Chondrocyte (in vitro differentiated cells): Measurements from ENCODE around the gene LGMN. TPM values are rescaled to one million over a fixed set of nuclear protein-coding genes. Genes with fewer than 3 reads are reported as not detected.
"Not testable (repeated sequence)": the region's sequence is repeated elsewhere in the genome, so short reads cannot be mapped to it uniquely, and the experiment has no call there.

Source experiments
- DNase-seq: peaks from one replicate; pipeline ENCODE4 v3.0.0; 2021; ENCODE audit warnings: mixed read lengths, low spot score
- H3K27ac Mint-ChIP-seq: one replicate; pipeline ENCODE4 v1.8.0; 2021; ENCODE audit warnings: mild to moderate bottlenecking, moderate library complexity, mixed read lengths; ENCODE audit not compliant: unreplicated experiment
- H3K27me3 Mint-ChIP-seq: 2 replicates; pipeline ENCODE4 v1.8.0; 2021; ENCODE audit warnings: low read depth, mixed read lengths
- H3K36me3 Mint-ChIP-seq: 2 replicates; pipeline ENCODE4 v1.8.0; 2021; ENCODE audit warnings: low read depth, mixed read lengths
- H3K4me1 Mint-ChIP-seq: 2 replicates; pipeline ENCODE4 v1.8.0; 2021; ENCODE audit warnings: low read depth, mild to moderate bottlenecking, mixed read lengths
- H3K4me3 Mint-ChIP-seq: one replicate; pipeline ENCODE4 v1.8.0; 2021; ENCODE audit warnings: mild to moderate bottlenecking, moderate library complexity, mixed read lengths; ENCODE audit not compliant: unreplicated experiment
- H3K9me3 Mint-ChIP-seq: 2 replicates; pipeline ENCODE4 v1.8.0; 2021; ENCODE audit warnings: low read depth, mixed read lengths
- CTCF ChIP-seq: fragments of 200-600 bp; sonication (generic); IDR thresholded peaks from 2 replicates; pipeline ENCODE4 v1.5.0; 2021; ENCODE audit warnings: antibody characterized with exemption, mild to moderate bottlenecking, moderate library complexity
- total RNA-seq: library from RNA; stranded (reverse); gene quantifications from 3 replicates; pipeline ENCODE4 v1.2.1, GENCODE V29; 2021

Gene LGMN
- total RNA-seq, 1 donor from 2014 or later, result 134 TPM

- peak; percentile 64 for DNase-seq
- peaks cover 2% of the 10 kb centered on the region for H3K36me3 Mint-ChIP-seq
- no peak overlapping the region for H3K4me3 Mint-ChIP-seq
- H3K4me1 Mint-ChIP-seq, result peaks cover 4% of the 10 kb centered on the region
- no peaks in the 10 kb centered on the region for H3K27me3 Mint-ChIP-seq
- no peak for TF ChIP-seq CTCF
- no peaks in the 10 kb centered on the region for H3K9me3 Mint-ChIP-seq
- no peak overlapping the region for H3K27ac Mint-ChIP-seq
These were observed 62.6 kb downstream of the LGMN start for GRCh38 chr14:92685784-92686355.

GRCh38 chr14:92684801-92685560, 63.4 kb downstream of the LGMN start:
- Mint-ChIP-seq H3K36me3 (peaks cover 2% of the 10 kb centered on the region), H3K4me3 (no peak overlapping the region), H3K27me3 (no peaks in the 10 kb centered on the region), H3K27ac (no peak overlapping the region), H3K9me3 (no peaks in the 10 kb centered on the region), H3K4me1 (peaks cover 4% of the 10 kb centered on the region)
- no peak for TF ChIP-seq CTCF
- DNase-seq, result peak; percentile 91

DNA sequence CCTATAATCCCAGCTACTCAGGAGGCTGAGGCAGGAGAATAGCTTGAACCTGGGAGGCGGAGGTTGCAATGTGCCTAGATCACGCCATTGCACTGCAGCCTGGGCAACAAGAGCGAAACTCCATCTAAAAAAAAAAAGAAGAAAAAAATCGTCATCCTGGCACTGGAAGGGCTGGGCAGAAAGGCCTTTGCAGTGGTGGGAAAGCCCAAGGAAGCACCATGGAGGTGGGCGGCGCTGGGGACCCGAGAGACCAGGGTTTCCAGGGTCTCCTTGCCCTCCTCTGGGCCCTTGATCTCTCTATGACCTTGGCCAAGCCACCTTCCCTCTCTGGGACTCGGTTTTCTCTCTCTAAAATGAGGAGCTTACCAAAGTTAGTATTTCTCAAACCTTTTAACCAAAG, 65.4 kb downstream of the LGMN start:
- no peak overlapping the region for H3K4me3 Mint-ChIP-seq
- H3K4me1 Mint-ChIP-seq, result peaks cover 4% of the 10 kb centered on the region
- peaks cover 3% of the 10 kb centered on the region for H3K36me3 Mint-ChIP-seq
- H3K27ac Mint-ChIP-seq, result no peak overlapping the region
- no peak for TF ChIP-seq CTCF
- no peaks in the 10 kb centered on the region for H3K9me3 Mint-ChIP-seq
- no peaks in the 10 kb centered on the region for H3K27me3 Mint-ChIP-seq
- peak; percentile 22 for DNase-seq

GRCh38 chr14:92680781-92681650, 67.4 kb downstream of the LGMN start:
- Mint-ChIP-seq H3K4me1 (peaks cover 4% of the 10 kb centered on the region), H3K9me3 (no peaks in the 10 kb centered on the region), H3K27me3 (no peaks in the 10 kb centered on the region), H3K4me3 (no peak overlapping the region), H3K36me3 (peaks cover 11% of the 10 kb centered on the region), H3K27ac (no peak overlapping the region)
- DNase-seq, result peak; percentile 75
- TF ChIP-seq CTCF, result peak; percentile 90

- H3K9me3 Mint-ChIP-seq, H3K4me3 Mint-ChIP-seq, H3K27me3 Mint-ChIP-seq, H3K4me1 Mint-ChIP-seq, H3K27ac Mint-ChIP-seq: not testable (repeated sequence)
- peaks cover 13% of the 10 kb centered on the region for H3K36me3 Mint-ChIP-seq
- DNase-seq, result peak; percentile 5
These were observed 68.1 kb downstream of the LGMN start for GRCh38 chr14:92680330-92680729.
